NCI-H2107 treated with DMSO at 0.1 percent for 48 hours (cell line): Measurements from ENCODE around the gene APOA1.
"Not testable (repeated sequence)": the region's sequence is repeated elsewhere in the genome, so short reads cannot be mapped to it uniquely, and the experiment has no call there.

ENCODE experiments used
- DNase-seq: peaks from one replicate; lab custom pipeline; 2025; ENCODE audit not compliant: unreplicated experiment; lab: John Stamatoyannopoulos, UW

The APOA1 gene

DNA sequence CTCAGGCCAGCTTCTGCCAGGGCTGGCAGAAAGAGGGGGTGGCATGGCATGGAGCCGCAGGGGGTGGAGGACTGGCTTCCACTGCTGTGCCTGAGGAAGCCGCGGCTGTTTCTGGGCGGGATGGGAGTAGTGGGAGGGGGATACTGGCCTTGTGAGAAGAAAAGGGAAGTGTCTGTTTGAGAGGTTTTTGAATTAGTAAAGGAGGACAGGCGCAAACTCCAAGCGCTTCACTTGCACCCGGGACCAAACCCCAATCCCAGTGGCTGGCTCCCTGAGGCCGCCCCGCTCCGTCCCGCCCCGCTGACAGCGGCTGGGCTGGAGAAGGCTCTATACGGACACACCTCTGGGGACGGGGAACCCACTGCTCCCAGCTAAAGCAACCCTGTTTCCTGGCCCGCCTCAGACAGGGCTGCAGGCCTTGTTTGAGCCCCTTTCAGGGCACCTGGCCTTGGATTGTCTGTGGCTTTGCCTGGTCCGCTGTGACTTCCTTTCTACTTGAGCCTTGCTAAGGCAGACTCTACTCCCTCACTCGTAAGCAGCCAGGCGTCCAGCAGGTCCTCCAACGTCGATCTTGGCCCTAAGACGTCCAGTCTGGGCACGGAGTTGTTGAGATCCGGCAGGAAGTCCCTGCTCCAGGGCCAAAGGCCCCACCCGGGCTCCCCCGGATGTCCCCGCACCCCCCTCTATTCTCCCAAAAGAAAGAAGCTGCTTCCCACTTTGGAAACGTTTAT lies 2.2 kb downstream of the APOA1 start:
- no peak for DNase-seq

DNA sequence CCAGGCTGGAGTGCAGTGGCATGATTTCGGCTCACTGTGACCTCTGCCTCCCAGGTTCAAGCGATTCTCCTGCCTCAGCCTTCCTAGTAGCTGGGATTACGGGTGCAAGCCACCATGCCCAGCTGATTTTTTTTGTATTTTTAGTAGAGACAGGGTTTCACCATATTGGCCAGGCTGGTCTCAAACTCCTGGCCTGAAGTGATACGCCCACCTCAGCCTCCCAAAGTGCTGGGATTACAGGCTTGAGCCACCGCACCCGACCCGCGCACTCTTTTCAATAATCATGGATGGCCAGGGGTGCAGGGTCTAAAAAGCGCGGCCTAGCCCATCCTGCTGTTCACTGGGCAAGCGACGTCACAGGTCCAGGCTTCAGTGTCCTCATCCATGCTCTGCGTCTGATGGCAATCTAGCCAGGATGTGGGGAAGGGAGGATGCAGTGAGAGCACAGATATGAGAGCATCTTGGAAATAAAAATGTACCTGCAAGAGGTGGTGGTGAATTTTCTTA lies 2.8 kb downstream of the APOA1 start:
- not testable (repeated sequence) for DNase-seq

- no peak for DNase-seq
Measured at GRCh38 chr11:116833816-116834534, 3.4 kb downstream of the APOA1 start.

GRCh38 chr11:116833491-116833815 lies 4.0 kb downstream of the APOA1 start:
- no peak for DNase-seq

GRCh38 chr11:116832350-116833290 lies 4.8 kb downstream of the APOA1 start:
- no peak for DNase-seq

- no peak for DNase-seq
Measured at GRCh38 chr11:116831790-116832349, 5.6 kb downstream of the APOA1 start.

DNA sequence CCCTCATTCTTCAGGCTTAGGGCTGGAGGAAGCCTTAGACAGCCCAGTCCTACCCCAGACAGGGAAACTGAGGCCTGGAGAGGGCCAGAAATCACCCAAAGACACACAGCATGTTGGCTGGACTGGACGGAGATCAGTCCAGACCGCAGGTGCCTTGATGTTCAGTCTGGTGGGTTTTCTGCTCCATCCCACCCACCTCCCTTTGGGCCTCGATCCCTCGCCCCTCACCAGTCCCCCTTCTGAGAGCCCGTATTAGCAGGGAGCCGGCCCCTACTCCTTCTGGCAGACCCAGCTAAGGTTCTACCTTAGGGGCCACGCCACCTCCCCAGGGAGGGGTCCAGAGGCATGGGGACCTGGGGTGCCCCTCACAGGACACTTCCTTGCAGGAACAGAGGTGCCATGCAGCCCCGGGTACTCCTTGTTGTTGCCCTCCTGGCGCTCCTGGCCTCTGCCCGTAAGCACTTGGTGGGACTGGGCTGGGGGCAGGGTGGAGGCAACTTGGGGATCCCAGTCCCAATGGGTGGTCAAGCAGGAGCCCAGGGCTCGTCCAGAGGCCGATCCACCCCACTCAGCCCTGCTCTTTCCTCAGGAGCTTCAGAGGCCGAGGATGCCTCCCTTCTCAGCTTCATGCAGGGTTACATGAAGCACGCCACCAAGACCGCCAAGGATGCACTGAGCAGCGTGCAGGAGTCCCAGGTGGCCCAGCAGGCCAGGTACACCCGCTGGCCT lies 7.1 kb downstream of the APOA1 start:
- no peak for DNase-seq

GRCh38 chr11:116829525-116830183 lies 7.8 kb downstream of the APOA1 start, which contains the start of gene APOC3:
Gene APOC3, plus strand, starts transcription at chr11:116829907. Its CDS starts 676 bp downstream, at chr11:116830583.
- no peak for DNase-seq

GRCh38 chr11:116828632-116829524 lies 8.5 kb downstream of the APOA1 start:
- DNase-seq = no peak

DNA sequence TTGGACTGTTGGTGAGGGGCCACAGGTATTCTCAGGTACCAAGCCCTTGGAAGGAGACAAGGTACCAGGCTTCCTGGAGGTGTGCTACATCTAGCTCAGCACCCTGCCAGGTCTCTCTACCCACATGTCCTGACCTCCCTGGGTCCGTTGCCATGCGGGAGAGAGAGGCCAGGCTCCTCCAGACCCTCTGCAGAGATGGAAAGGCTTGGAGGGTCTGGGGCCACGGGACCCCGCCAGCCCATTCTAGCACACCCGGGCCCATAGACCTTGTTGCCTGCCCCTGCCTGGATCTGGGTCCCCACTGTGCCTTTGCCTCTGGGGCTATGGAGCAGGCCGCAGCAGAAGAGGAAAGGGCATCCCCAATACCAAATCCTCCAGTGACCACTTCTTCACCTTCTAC lies 10.0 kb downstream of the APOA1 start:
- no peak for DNase-seq

DNA sequence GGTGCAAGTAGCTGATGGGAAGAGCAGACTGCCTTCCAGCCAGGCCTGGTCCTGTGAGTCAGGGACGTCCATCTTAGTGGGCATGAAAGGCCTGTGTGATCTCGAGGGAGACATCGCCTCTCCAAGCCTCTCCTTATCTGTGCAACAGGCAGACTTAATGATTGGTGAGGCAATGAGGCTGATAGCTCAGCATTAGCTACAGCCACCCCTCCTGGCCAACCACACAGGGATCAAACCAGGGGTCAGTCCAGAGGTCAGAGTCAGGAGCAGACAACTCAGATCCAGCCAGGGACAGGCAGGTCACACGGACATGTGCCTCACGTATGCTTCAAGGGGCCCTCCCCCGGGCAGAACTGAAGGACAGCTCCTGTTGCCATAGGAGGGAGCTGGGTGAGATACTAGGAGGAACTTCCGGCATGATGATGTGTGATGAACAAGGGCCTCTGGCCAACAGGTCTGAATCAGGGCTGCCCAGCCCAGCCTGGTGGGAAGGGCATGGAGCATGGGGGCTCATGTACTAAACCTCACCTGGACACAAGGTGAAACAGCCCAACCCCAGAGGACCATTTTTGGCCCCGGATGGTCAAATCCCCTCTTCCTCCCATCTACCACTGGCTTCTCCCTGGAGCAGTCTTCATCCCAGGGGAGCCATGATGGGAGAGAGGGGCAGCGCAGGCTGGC lies 10.5 kb downstream of the APOA1 start:
- DNase-seq = no peak

GRCh38 chr11:116825854-116826750 lies 11.3 kb downstream of the APOA1 start:
- no peak for DNase-seq

DNA sequence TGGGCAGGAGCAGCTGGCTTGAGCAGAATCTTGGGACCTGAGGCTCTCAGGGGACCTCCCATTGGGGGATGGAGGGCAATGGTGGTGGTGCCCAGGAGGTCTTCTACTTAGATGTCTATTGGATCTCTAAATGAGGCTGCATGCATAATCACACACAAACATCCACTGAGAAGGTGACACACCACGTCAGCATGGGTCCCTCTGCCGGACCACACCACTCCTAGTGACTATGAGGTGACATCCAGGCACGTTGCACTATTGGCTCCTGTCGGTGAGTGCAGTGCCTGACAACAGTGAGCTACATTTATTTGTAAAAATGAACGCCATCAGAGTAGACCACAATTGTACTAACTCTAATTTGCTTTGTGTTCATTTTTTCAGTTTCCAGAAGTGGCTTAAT lies 12.0 kb downstream of the APOA1 start:
- no peak for DNase-seq

- no peak for DNase-seq
Measured at GRCh38 chr11:116823031-116823843, 14.2 kb downstream of the APOA1 start, which contains the start of gene APOA4. Gene APOA4, minus strand, starts transcription at chr11:116823304. Its CDS starts 113 bp downstream, at chr11:116823191.

DNA sequence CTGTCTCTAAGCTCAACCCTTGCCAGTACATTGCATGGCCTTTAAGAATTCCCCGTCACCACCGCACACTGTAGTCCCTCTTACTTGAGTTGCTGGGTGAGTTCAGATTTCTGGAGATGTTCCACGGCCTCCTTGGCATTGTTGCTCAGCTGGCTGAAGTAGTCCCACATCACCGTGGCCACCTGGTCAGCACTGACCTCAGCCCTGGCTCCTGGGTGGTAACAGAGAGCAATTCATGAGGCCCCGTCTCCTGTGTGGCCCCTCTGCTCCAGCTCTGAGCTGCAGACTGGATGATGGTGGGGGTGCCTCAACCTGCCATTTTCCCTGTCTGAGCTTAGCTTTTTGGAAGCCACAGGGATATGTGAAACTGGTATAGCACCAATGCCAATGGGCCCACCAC lies 14.8 kb downstream of the APOA1 start:
- DNase-seq = no peak
